Loucy (cell line): ENCODE data around the gene HABP4.

Source experiments
- EZH2phosphoT487 ChIP-seq: fragments of 200-600 bp; IDR thresholded peaks from 2 replicates; pipeline ENCODE4 v1.6.1; 2018; ENCODE audit warnings: antibody characterized with exemption, mild to moderate bottlenecking, moderate library complexity, borderline replicate concordance
- TF ChIP-seq, protein P1 (sequence below): fragments of 200-600 bp; sonication (generic); conservative IDR thresholded peaks from 2 replicates; pipeline ENCODE4 v1.5.1; 2014; ENCODE audit warnings: mild to moderate bottlenecking, antibody characterized with exemption, low read length

DNA sequence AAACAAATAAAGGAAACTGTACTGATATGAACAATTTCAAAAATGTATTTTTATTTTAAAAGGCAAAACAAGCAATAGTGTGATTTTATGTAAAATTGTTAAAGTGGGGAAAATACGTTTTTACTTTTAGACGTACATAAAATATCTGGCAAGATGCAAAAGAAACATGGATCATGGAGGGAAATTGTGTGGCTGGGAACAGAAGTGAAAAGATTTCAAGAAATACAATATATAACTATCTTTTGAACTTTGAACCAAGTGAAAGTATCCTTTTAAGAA lies 30.3 kb upstream of the HABP4 start:
- TF ChIP-seq, protein P1, sequence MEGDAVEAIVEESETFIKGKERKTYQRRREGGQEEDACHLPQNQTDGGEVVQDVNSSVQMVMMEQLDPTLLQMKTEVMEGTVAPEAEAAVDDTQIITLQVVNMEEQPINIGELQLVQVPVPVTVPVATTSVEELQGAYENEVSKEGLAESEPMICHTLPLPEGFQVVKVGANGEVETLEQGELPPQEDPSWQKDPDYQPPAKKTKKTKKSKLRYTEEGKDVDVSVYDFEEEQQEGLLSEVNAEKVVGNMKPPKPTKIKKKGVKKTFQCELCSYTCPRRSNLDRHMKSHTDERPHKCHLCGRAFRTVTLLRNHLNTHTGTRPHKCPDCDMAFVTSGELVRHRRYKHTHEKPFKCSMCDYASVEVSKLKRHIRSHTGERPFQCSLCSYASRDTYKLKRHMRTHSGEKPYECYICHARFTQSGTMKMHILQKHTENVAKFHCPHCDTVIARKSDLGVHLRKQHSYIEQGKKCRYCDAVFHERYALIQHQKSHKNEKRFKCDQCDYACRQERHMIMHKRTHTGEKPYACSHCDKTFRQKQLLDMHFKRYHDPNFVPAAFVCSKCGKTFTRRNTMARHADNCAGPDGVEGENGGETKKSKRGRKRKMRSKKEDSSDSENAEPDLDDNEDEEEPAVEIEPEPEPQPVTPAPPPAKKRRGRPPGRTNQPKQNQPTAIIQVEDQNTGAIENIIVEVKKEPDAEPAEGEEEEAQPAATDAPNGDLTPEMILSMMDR: no peak
- no peak for TF ChIP-seq EZH2phosphoT487
